ENCODE results near the gene SHROOM3. TPM values are rescaled to one million over a fixed set of nuclear protein-coding genes. Genes with fewer than 3 reads are reported as not detected.
A peak's percentile ranks its signal among the peaks of the same experiment; 100 is the strongest.

SHROOM3 gene
- polyA plus RNA-seq, 2 of the 4 experiments (the other 2 are of a cell fraction), result 2.8 to 5.1 TPM

- FAIRE-seq (no peak), DNase-seq (ENCODE audit: low read depth in 1 of 2, low spot score in 1 of 2) (peak in 1 of 2 experiments; percentile 23), ATAC-seq (no peak)
- Histone ChIP-seq H3K4me1 (peaks cover 14% of the 10 kb centered on the region; the same call in 2 of the 3 replicates), H3K9me3 (no peaks in the 10 kb centered on the region), H3K27ac (peak overlapping the region in 1 of 2 experiments; percentile 68; a peak in 3 of 6 replicates), H3K4me3 (no peak overlapping the region), H3K4me2 (no peak overlapping the region)
- 0 out of 2 replicates have a peak, but pooled peaks have one; percentile 19 for TF ChIP-seq TP53 (CRISPR knock-in tag; IDR thresholded peaks at IDR 0.05)
- TF ChIP-seq JUN (IDR thresholded peaks at IDR 0.05), result no peak
- CTCF ChIA-PET, result interaction anchor here (1.5 kb wide), 1 partner anchor 44 kb away, joined by 3 read pairs; no protein-coding TSS in a partner anchor
- 83% methylated on average over 6 of the region's 7 CpGs for whole genome bisulfite sequencing (ENCODE audit: missing lambda C conversion rate)
- POLR2A ChIA-PET, result no interaction called here
Observed at GRCh38 chr4:76781698-76782595, 346.9 kb downstream of the SHROOM3 start.

- ChIA-PET CTCF (interaction anchor here (0.5 to 1.5 kb wide), 2 partner anchors 25 to 43 kb away, joined by 3 to 5 read pairs; no protein-coding TSS in a partner anchor), POLR2A (no interaction called here)
- ATAC-seq (no peak), FAIRE-seq (no peak), DNase-seq (ENCODE audit: low read depth in 1 of 2, low spot score in 1 of 2) (no peak)
- H3K9me3 ChIP-seq, result no peaks in the 10 kb centered on the region
- H3K4me1 ChIP-seq, result peaks cover 14% of the 10 kb centered on the region; the same call in 2 of the 3 replicates
- H3K4me3 ChIP-seq, result no peak overlapping the region
- H3K4me2 ChIP-seq, result no peak overlapping the region
- TF ChIP-seq NPAS2 (CRISPR knock-in tag; IDR thresholded peaks at IDR 0.05; ENCODE audit: borderline replicate concordance) (no peak), ESRRA (IDR thresholded peaks at IDR 0.05; ENCODE audit: borderline replicate concordance, low read length) (no peak)
- TF ChIP-seq, protein P1, sequence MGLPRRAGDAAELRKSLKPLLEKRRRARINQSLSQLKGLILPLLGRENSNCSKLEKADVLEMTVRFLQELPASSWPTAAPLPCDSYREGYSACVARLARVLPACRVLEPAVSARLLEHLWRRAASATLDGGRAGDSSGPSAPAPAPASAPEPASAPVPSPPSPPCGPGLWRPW (IDR thresholded peaks at IDR 0.05), result no peak
- no peak overlapping the region for H3K27ac ChIP-seq
- 50% methylated on average over 1 of the region's 1 CpG for WGBS (ENCODE audit: missing lambda C conversion rate)
Observed at GRCh38 chr4:76782837-76783236, 347.8 kb downstream of the SHROOM3 start.

GRCh38 chr4:76783836-76784235, 348.8 kb downstream of the SHROOM3 start:
- no peak overlapping the region for H3K4me2 ChIP-seq
- H3K27ac ChIP-seq, result no peak overlapping the region
- peaks cover 14% of the 10 kb centered on the region; the same call in 2 of the 3 replicates for H3K4me1 ChIP-seq
- FAIRE-seq, result no peak
- ChIA-PET CTCF (interaction anchor here (1.5 kb wide), 1 partner anchor 42 kb away, joined by 3 read pairs; no protein-coding TSS in a partner anchor), POLR2A (no interaction called here)
- 62% methylated on average over 3 of the region's 4 CpGs for WGBS (ENCODE audit: missing lambda C conversion rate)
- ATAC-seq, result no peak
- TF ChIP-seq GATA3 (IDR thresholded peaks at IDR 0.05; ENCODE audit: borderline replicate concordance), result no peak
- no peak for TF ChIP-seq BHLHE40 (IDR thresholded peaks at IDR 0.05; ENCODE audit: low read depth, low read length)
- TF ChIP-seq, protein P2, sequence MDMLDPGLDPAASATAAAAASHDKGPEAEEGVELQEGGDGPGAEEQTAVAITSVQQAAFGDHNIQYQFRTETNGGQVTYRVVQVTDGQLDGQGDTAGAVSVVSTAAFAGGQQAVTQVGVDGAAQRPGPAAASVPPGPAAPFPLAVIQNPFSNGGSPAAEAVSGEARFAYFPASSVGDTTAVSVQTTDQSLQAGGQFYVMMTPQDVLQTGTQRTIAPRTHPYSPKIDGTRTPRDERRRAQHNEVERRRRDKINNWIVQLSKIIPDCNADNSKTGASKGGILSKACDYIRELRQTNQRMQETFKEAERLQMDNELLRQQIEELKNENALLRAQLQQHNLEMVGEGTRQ (IDR thresholded peaks at IDR 0.05), result no peak
- TF ChIP-seq JUNB (IDR thresholded peaks at IDR 0.05), result no peak
- no peak for TF ChIP-seq KDM1A (IDR thresholded peaks at IDR 0.05; ENCODE audit: low read depth)
- TF ChIP-seq RNF2 (IDR thresholded peaks at IDR 0.05; ENCODE audit: borderline replicate concordance, low read depth), result no peak
- no peak for TF ChIP-seq HEYL (CRISPR knock-in tag; IDR thresholded peaks at IDR 0.05)
- TF ChIP-seq HOXA7 (CRISPR knock-in tag; IDR thresholded peaks at IDR 0.05), result no peak
- TF ChIP-seq MAFK (IDR thresholded peaks at IDR 0.05; ENCODE audit: partially characterized antibody), result no peak
- no peak for TF ChIP-seq CBX2 (IDR thresholded peaks at IDR 0.05; ENCODE audit: borderline replicate concordance, low read depth)
- TF ChIP-seq ZFP36 (IDR thresholded peaks at IDR 0.05; ENCODE audit: borderline replicate concordance, partially characterized antibody), result no peak
- no peak for TF ChIP-seq SMC3 (IDR thresholded peaks at IDR 0.05)
- H3K4me3 ChIP-seq, result no peak overlapping the region
- no peak for DNase-seq (ENCODE audit: low read depth in 1 of 2, low spot score in 1 of 2)
- H3K9me3 ChIP-seq, result no peaks in the 10 kb centered on the region

- POLR2A ChIA-PET, result no interaction called here
- H3K27ac ChIP-seq, result no peak overlapping the region
- ATAC-seq (peak; percentile 30 to 60; a peak in 2 of 6 replicates), DNase-seq (ENCODE audit: low read depth in 1 of 2, low spot score in 1 of 2) (peak in 1 of 2 experiments; percentile 22), FAIRE-seq (no peak)
- H3K4me2 ChIP-seq, result no peak overlapping the region
- TF ChIP-seq BHLHE40 (IDR thresholded peaks at IDR 0.05; ENCODE audit: low read depth, low read length) (no peak), RAD21 (conservative IDR thresholded peaks at IDR 0.05 in 1 of 2, IDR thresholded peaks at IDR 0.05 in 1 of 2) (peak in 1 of 2 experiments; percentile 7; a peak in 1 of 5 replicates)
- no peak overlapping the region for H3K4me3 ChIP-seq
- H3K9me3 ChIP-seq, result no peaks in the 10 kb centered on the region
- WGBS (ENCODE audit: missing lambda C conversion rate), result 92% methylated on average over 2 of the region's 2 CpGs
- CTCF ChIA-PET, result no interaction called here
- H3K4me1 ChIP-seq, result peaks cover 14% of the 10 kb centered on the region; the same call in 2 of the 3 replicates
Observed at GRCh38 chr4:76784237-76784636, 349.2 kb downstream of the SHROOM3 start.
